Type B pancreatic cell (in vitro differentiated cells): ENCODE data around the gene CYP46A1. TPM values are rescaled to one million over a fixed set of nuclear protein-coding genes. Genes with fewer than 3 reads are reported as not detected.

ENCODE experiments used
- DNase-seq: peaks from one replicate; pipeline ENCODE4 v3.0.0; 2021; ENCODE audit warnings: mixed read lengths; ENCODE audit not compliant: unreplicated experiment; ENCODE audit errors: extremely low spot score
- H3K27ac Mint-ChIP-seq: 2 replicates; pipeline ENCODE4 v1.8.0; 2021; ENCODE audit warnings: mild to moderate bottlenecking, mixed read lengths
- H3K27me3 Mint-ChIP-seq: 2 replicates; pipeline ENCODE4 v1.8.0; 2021; ENCODE audit warnings: mixed read lengths
- H3K36me3 Mint-ChIP-seq: 2 replicates; pipeline ENCODE4 v1.8.0; 2021; ENCODE audit warnings: mixed read lengths
- H3K4me1 Mint-ChIP-seq: one replicate; pipeline ENCODE4 v1.8.0; 2021; ENCODE audit warnings: mixed read lengths; ENCODE audit not compliant: unreplicated experiment
- H3K4me3 Mint-ChIP-seq: 2 replicates; pipeline ENCODE4 v1.8.0; 2021; ENCODE audit warnings: mild to moderate bottlenecking, mixed read lengths
- H3K9me3 Mint-ChIP-seq: 2 replicates; pipeline ENCODE4 v1.8.0; 2021; ENCODE audit warnings: mixed read lengths
- total RNA-seq: library from RNA; stranded (reverse); gene quantifications from 2 replicates; pipeline ENCODE4 v1.2.1, GENCODE V29; 2021; ENCODE audit warnings: low replicate concordance
- TF ChIP-seq, protein P1 (sequence below): fragments of 200-600 bp; sonication (generic); conservative IDR thresholded peaks from 2 replicates; pipeline ENCODE4 v1.5.0; 2021; ENCODE audit warnings: antibody characterized with exemption, mild to moderate bottlenecking

The CYP46A1 gene
- total RNA-seq, 1 donor from 2014 or later: 4.7 TPM

DNA sequence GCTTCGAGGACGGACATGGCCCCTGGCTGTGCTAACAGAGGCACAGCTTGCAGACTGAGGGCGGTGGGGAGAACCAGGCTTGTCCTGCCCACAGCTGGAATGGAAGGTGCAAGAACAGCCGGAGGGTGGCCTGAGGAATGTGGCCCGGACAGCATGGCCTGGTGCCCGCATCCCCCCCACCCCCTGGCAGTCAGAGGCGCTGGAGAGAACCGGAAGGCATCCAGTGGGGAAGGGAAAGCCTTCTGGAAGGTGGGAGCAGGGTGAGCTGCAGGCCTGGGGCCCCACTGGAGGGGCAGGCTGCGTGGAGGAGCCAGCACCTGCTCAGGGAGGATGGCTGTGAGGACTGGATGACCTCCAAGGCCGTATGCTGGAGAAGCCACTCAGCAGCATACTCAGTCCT is 8.1 kb upstream of the CYP46A1 start:
- peaks cover 18% of the 10 kb centered on the region for H3K4me1 Mint-ChIP-seq
- H3K27ac Mint-ChIP-seq: no peak overlapping the region
- no peaks in the 10 kb centered on the region for H3K27me3 Mint-ChIP-seq
- H3K36me3 Mint-ChIP-seq: no peaks in the 10 kb centered on the region
- no peaks in the 10 kb centered on the region for H3K9me3 Mint-ChIP-seq
- TF ChIP-seq, protein P1, sequence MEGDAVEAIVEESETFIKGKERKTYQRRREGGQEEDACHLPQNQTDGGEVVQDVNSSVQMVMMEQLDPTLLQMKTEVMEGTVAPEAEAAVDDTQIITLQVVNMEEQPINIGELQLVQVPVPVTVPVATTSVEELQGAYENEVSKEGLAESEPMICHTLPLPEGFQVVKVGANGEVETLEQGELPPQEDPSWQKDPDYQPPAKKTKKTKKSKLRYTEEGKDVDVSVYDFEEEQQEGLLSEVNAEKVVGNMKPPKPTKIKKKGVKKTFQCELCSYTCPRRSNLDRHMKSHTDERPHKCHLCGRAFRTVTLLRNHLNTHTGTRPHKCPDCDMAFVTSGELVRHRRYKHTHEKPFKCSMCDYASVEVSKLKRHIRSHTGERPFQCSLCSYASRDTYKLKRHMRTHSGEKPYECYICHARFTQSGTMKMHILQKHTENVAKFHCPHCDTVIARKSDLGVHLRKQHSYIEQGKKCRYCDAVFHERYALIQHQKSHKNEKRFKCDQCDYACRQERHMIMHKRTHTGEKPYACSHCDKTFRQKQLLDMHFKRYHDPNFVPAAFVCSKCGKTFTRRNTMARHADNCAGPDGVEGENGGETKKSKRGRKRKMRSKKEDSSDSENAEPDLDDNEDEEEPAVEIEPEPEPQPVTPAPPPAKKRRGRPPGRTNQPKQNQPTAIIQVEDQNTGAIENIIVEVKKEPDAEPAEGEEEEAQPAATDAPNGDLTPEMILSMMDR: no peak
- no peak overlapping the region for H3K4me3 Mint-ChIP-seq
- DNase-seq: no peak

DNA sequence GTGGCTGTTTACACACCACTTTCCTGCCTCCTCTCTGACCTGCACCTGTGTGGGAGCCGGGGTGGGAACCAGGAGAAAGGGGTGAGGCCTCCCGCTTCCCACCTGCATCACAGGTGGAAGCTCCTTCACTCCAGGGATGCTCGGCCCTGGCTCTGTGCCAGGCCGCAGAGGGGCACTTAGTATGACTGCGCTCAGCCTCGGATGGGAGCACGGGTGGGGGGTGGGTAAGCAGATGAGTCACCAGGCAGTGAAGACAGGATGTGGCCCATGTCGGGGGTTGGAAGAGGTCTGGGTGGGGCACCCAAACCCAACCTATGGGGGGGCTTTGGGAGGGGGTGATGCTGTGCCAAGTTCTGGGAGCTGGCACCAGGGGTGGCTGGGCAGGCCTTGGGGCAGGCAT is 7.4 kb upstream of the CYP46A1 start:
- no peaks in the 10 kb centered on the region for H3K36me3 Mint-ChIP-seq

DNA sequence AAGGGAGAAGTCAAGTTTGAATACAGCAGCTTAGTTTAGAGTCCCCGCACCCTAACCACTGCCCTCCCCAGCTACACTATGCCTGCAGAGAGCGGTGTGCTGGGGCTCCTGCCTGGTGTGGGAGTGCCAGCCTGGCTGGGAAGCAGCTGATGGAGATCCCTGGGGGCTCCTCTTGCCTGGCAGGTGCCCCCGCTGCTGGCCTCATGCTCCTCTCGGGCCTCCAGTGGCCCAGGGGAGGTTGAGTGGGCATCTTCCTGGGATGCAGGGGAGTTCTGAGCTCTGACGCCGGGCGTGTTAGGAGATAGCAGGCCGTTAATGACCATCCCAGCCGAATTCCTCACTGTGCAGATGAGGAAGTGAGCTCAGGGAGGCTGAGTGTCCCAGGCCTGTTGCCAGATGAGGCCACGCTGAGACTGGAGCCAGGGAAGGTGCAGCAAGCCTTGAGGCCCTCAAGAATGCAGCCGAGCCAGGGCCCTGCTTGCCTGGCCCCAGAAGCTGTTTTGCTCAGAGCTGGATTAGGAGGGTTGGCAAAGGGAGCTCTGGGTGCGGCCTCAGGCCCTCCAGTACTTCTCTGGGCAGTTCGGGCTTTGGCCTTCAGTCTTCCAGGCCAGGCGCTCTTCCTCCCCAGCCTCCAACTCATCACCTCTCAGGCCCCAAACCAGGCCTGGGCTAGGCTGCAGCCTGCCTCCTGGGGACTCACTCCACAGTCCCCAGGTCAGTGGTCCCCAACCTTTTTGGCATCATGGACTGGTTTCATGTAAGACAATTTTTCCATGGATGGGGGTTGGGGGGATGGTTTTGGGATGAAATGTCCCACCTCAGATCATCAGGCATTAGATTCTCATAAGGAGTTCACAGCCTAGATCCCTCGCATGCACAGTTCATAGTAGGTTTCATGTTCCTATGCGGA is 6.6 kb upstream of the CYP46A1 start:
- Mint-ChIP-seq H3K36me3 (no peaks in the 10 kb centered on the region), H3K4me3 (no peak overlapping the region), H3K27ac (no peak overlapping the region), H3K9me3 (no peaks in the 10 kb centered on the region), H3K27me3 (no peaks in the 10 kb centered on the region), H3K4me1 (peaks cover 9% of the 10 kb centered on the region)
- TF ChIP-seq, protein P1: no peak
- DNase-seq: no peak

More for the DNA sequence above, 7.4 kb upstream of the CYP46A1 start:
- H3K4me3 Mint-ChIP-seq: no peak overlapping the region
- no peaks in the 10 kb centered on the region for H3K9me3 Mint-ChIP-seq
- H3K27me3 Mint-ChIP-seq: no peaks in the 10 kb centered on the region
- no peak for DNase-seq
- peaks cover 11% of the 10 kb centered on the region for H3K4me1 Mint-ChIP-seq
- TF ChIP-seq, protein P1: no peak
- H3K27ac Mint-ChIP-seq: no peak overlapping the region

DNA sequence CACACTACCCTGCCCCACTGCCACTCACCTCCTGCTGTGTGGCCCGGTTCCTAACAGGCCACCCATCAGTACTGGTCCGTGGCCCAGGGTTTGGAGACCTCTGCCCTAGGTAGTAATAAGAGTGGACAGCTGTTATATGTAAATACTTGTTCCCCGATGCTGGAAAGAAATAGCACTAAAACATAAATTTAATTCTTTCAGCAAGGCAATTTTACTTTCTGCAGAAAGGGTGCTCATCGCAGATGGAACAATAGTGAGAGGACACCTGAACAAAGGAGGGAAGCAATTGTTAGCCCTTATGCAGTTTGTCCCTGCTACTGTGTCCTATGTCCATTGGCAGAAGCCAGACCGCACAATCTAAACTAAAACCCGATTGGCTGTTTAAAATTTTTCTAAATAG is 5.9 kb upstream of the CYP46A1 start:
- Mint-ChIP-seq H3K4me1 (peaks cover 5% of the 10 kb centered on the region), H3K36me3 (no peaks in the 10 kb centered on the region), H3K4me3 (no peak overlapping the region), H3K27me3 (no peaks in the 10 kb centered on the region), H3K27ac (no peak overlapping the region), H3K9me3 (no peaks in the 10 kb centered on the region)
- TF ChIP-seq, protein P1: no peak
- DNase-seq: no peak

DNA sequence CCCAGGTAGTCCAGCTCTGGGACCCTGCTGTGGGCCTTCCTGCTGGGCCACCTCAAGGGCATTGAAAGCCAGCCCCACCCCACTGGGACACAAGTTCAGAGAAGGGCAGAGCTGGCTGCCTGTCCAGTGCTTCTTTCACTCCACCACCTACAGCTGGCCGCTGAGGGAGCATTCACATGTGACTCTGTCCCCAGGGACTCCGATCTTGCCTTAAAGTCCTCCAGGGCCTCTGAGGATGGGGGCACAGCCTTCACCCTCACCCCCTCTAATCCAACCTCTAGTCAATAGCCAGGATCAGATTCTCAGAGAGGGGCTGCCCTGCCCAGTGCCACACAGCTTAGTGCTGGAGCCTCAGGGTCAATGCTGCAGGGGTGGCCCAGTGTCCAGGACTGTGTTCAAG is 5.0 kb upstream of the CYP46A1 start:
- TF ChIP-seq, protein P1: no peak
- H3K4me3 Mint-ChIP-seq: no peak overlapping the region
- no peaks in the 10 kb centered on the region for H3K36me3 Mint-ChIP-seq
- no peaks in the 10 kb centered on the region for H3K9me3 Mint-ChIP-seq
- no peaks in the 10 kb centered on the region for H3K27me3 Mint-ChIP-seq
- no peak for DNase-seq
- H3K4me1 Mint-ChIP-seq: peaks cover 4% of the 10 kb centered on the region
- no peak overlapping the region for H3K27ac Mint-ChIP-seq
